Coronary artery (tissue), 2 donors: ENCODE data around the gene GPR137B.

Source experiments
- DNase-seq: peaks from one replicate; pipeline ENCODE4 v3.0.0-alpha.2; 2017; ENCODE audit warnings: low spot score
- H3K27ac ChIP-seq, 2 donors: fragments of 200-600 bp; sonication (generic); one replicate each; pipeline ENCODE4 v1.5.1; 2016 to 2019
- H3K4me3 ChIP-seq: fragments of 200-600 bp; sonication (generic); 2 replicates; pipeline ENCODE4 v1.5.1; 2016; ENCODE audit warnings: mild to moderate bottlenecking, moderate library complexity
- CTCF ChIP-seq: fragments of 200-600 bp; sonication (generic); IDR thresholded peaks from one replicate; pipeline ENCODE4 v1.5.1; 2019; ENCODE audit warnings: antibody characterized with exemption

Gene GPR137B

GRCh38 chr1:236139495-236139894, 2.8 kb upstream of the GPR137B start:
- TF ChIP-seq CTCF = no peak
- H3K4me3 ChIP-seq = no peak overlapping the region
- H3K27ac ChIP-seq = no peak overlapping the region
- DNase-seq = no peak

- no peak for TF ChIP-seq CTCF
- DNase-seq = no peak
- H3K4me3 ChIP-seq = peak overlapping the region; percentile 90
- H3K27ac ChIP-seq = no peak overlapping the region
Measured at GRCh38 chr1:236140705-236141446, 1.5 kb upstream of the GPR137B start.

GRCh38 chr1:236141447-236142252, 689 bp upstream of the GPR137B start:
- no peak for DNase-seq
- Histone ChIP-seq H3K4me3 (peak overlapping the region; percentile 90), H3K27ac (peak overlapping the region in 1 of 2 donors; percentile 72)
- TF ChIP-seq CTCF = no peak

GRCh38 chr1:236143104-236143948, 987 bp downstream of the GPR137B start:
- Histone ChIP-seq H3K27ac (peak overlapping the region; percentile 48 to 71), H3K4me3 (peak overlapping the region; percentile 90)
- DNase-seq = no peak
- no peak for TF ChIP-seq CTCF

- DNase-seq = no peak
- Histone ChIP-seq H3K27ac (no peak overlapping the region), H3K4me3 (peak overlapping the region; percentile 90)
- TF ChIP-seq CTCF = no peak
Measured at GRCh38 chr1:236144033-236144432, 1.7 kb downstream of the GPR137B start.

GRCh38 chr1:236144446-236145150, 2.3 kb downstream of the GPR137B start:
- no peak overlapping the region for H3K27ac ChIP-seq

More at GRCh38 chr1:236144446-236145150, 2.3 kb downstream of the GPR137B start:
- peak overlapping the region; percentile 90 for H3K4me3 ChIP-seq
- no peak for TF ChIP-seq CTCF
- no peak for DNase-seq
